ENCODE results near the gene PRKCZ.
"Not testable (repeated sequence)": the region's sequence is repeated elsewhere in the genome, so short reads cannot be mapped to it uniquely, and the experiment has no call there.

Gene PRKCZ

DNA sequence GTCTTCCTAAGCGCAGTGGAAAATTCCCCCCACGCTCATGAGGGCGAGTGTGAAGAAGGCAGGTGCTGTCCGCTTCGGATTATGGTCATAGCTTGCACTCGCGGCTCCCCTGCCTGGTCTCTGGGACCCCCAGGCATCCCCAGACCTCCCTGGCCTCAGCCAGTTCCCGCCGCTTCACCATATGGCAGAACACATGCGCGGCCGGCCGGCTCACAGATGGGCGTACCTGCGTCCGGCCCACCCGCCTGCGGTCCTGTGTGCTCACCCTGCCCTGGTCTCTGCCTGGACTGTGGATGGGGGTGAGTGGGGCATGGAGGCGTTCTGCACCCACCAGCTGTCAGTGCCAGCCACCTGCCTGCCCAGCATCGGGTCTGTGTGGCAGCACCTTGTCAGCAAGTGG is 34.1 kb downstream of the PRKCZ start:
- no peak for DNase-seq (ENCODE audit: low read depth in 2 of 2)

DNA sequence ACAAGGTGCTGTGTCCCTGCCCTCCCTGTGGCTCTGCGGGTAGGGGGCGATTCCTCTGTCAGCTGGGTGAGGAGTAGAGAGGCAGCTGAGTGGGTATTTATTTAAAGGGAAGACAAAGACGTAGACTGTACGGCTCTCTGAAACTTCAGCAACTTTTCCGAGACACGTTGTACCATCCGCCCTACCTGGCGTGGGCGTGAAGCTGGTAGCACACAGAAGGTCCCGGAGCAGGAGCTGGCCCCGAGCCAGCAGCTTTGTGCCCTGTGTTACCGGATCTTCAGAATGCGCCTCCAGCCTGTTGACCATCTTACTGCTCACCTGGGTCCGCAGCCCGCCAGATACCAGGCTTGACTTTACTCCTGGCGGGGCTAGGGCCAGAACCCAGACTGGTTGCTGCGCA is 34.9 kb downstream of the PRKCZ start:
- no peak for DNase-seq (ENCODE audit: low read depth in 2 of 2)

DNA sequence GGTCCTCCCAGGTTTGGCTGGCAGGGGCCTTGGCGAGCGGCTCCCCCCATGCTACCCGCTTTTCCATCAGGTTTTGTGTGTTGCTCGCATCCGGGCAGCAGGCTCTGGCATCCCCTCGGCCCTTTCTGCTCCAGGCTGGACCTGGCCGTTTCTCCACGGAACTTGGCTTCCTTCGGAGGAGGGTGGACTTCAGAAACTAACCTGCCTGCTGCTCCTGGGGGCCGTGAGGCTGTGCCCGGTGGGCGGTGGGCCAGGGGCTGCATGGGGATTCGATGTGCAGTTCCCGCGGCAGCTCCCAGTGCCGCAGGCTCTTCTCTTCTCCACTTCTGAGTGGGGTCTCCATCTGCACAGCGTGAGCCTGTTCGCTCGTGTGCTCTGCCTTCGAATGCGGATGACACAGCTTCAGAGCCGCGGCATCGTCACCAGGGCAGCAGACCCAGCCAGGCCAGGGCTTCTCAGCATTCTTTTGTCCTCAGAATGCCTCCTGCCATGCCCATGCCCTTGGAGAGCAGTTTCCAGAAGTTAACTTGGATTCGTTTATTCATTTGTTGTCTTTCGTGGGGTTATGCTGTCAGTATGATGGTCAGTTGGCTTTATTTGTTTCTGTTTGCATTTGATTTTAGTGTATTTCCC is 36.4 kb downstream of the PRKCZ start:
- no peak for DNase-seq (ENCODE audit: low read depth in 2 of 2)

DNA sequence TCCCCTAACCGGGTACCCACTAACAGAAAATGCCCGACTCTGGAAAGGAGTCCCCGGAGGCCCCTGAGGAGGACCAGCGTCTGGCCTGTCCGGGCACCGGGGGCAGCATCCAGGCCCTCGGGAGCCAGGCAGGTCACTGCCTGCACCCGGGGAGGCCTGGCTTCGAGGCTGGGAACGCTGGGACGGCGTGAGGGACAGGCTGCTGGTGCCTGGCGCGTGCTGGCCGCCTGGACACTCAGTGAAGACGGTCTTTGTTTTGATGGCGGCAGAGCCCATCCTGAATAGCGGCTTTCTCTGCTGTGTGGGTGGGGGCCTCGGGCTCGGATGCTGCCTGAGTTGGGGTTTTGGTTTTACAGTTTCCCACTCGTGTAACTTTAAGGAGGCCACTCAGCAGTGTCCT is 37.6 kb downstream of the PRKCZ start:
- DNase-seq (ENCODE audit: low read depth in 2 of 2) = no peak

DNA sequence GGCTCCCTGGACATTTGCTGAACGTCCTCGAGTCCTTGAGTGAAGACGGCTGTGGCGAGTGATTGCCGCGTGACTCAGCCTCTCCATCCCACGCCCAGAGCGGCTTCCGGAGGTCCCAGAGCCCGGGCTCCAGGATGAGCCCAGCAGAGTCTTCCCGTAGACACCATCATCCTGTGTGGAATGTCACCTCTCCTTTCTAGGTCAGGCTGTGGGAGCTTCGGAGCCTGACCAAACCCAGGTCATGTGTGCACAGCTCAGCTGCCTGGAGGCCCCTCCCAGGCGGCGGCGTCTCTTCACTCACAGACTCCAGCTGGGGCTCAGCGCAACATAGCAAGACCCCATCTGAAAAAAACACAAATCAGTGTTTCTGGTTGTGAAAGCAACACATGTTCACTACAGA is 38.2 kb downstream of the PRKCZ start:
- DNase-seq (ENCODE audit: low read depth in 2 of 2) = no peak

DNA sequence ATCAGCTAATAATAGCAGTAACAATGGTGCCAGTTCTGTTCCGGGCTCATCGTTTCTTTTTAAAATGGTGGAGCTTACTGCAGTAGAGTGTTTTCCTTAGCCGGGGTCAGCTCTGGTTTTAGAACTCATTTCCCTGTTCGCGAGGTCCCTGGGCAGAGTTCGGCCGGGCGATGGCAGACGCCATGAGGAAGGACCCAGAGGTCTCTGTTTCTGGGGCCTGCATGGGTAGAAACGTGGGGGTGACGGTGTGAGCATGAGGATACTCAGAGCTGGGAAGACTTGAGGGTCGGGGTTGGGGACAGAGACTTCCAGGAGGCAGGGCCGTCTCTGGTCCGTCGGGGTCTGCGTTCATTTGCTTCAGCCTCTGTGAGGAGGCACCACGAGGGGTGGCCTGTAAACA is 38.8 kb downstream of the PRKCZ start:
- DNase-seq (ENCODE audit: low read depth in 2 of 2) = no peak

DNA sequence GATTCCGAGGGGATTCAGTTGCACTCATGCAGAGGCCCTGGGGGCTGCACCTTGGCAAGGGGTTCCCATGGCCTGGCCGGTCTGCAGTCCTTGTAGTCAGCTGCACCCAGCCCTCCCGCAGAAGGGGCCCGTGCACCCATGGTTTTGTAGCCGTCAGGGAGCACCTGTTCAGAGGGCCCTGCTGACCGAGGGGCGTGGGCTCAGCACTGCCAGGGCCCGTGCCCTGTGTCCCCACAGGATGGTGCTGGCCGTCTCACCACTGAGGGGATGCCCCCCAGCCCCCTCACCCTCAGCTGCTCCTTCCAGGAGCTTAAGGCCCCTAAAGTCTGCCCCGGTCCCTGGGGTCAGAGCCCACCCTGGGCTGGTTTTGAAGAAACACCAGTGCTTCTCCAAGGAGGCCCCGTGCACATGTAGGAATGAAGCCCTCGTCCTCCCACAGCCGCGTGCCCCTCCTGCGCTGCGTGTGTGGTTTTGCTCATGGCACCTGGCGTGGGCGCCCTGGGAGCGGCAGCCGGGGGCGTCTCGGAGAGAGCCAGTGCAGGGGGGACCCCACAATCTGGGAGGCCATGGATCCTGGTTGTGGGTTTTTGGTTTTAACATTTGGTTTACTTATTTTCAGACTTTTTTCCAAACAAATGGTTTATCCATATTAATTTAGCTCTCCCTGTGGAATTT is 40.1 kb downstream of the PRKCZ start:
- no peak for DNase-seq (ENCODE audit: low read depth in 2 of 2)

DNA sequence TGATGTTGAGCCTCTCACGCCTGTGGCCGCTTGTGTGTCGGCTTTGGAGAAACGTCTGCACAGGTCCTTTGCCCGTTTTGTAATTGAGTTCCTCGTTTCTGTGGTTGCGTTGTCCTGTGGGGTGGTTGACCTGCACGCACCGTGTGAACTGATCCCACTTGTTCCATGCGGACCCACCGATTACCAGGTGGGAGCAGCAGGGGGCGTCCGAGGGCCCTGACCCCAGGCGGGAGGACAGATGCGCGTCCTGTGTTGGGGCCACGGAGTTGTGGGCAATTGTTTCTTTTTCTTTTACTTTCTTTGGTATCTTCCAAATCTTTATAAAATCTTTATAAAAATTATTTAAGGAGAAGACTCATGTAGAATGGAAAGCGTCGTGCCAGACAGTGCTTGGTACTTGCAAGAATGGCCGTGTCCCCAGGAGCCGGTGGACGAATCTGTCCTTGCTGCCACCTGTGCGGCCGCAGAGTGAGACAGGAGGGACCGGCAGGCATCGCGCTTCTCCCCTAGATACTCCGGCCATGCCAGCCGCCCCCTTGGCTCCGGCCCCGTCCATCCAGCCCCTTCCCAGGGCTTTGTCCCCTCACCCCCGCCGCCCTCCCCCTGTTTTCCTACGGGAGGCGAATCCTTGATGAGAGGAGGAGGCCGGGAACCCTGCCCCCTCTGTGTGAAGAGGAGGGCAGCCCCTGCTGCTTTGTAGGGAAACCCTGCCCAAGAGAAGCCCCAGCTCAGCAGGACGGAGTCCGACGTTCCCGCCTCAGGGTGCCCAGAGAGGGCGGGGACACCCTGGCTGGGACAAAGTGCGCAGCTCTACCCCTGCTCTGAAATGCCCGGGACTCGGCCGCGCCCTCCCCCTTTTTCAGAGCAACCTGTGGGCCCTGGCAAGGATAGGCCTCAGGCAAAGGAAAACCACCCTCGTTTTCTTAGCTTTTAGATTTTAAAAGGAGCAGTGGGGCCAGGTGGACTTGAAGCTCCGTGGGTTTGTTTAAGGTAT is 41.7 kb downstream of the PRKCZ start:
- peak in 1 of 2 donors; percentile 9 for DNase-seq (ENCODE audit: low read depth in 2 of 2)

DNA sequence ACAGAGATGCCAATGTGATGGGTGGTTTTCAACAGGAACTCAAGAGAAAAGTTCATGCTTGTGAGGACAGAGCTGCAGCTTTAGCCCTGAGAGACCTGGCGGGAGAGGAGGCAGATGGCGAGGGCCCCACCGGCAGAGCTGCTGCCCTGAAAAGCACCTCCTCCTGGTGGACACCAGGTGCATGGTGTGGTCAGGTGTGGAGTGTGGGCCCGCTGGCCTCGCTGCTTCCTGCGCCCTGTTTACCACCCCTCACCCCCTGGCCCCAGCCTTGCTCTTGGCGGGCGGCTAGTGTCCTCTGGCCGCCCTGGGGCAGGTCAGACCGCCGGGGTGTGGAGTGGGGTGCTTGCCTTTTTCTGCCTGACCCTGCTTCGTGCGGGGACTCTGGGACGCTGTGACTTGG is 42.8 kb downstream of the PRKCZ start:
- DNase-seq (ENCODE audit: low read depth in 2 of 2) = no peak

DNA sequence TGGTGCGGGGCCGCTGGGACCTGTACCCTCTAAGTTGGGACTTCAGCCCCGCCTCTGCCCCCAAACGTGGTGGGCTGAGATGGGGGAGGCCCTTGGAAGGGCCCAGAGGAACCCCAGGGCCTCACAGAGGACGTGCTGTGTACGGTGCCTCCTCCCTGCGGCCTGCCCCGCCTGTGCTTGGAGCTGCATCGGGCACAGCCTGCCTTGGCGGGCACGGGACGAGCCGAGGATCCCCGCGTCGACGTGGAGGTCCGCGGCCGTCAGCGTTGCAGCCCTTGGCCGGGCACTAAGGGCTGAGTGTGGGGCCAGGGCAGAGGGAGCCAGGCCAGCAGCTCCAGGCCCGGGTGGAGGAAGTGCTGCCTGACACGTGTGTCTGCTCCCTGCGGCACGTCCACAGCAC is 43.4 kb downstream of the PRKCZ start:
- no peak for DNase-seq (ENCODE audit: low read depth in 2 of 2)

DNA sequence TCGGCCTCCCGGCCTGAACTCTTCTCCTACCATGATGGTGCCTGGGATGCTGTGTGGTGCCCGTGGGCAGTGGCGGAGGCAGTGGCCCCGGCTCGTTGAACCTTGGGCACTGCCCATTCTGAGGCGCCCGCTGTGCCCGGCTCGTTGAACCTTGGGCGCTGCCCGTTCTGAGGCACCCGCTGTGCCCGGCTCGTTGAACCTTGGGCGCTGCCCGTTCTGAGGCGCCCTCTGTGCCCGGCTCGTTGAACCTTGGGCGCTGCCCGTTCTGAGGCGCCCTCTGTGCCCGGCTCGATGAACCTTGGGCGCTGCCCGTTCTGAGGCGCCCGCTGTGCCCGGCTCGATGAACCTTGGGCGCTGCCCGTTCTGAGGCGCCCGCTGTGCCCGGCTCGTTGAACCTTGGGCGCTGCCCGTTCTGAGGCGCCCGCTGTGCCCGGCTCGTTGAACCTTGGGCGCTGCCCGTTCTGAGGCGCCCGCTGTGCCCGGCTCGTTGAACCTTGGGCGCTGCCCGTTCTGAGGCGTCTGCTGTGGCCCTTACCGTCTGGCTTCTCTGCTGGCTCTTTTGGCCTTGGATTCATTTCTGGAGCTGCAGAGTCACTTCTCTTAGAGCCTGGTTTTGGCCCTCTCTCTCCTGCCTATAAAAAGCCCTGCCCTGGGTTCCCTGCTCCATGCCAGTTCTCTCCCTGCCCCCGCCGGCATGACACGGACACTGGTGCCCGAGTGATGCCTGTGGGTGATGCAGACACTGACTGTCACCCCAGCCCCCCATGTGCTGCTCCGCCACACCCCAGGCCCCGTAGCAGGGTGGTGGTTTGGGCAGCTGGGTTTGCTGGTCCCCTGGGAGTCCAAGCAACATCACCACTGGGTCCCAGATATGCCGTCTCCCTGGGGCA is 44.3 kb downstream of the PRKCZ start:
- not testable (repeated sequence) for DNase-seq (ENCODE audit: low read depth in 2 of 2)

DNA sequence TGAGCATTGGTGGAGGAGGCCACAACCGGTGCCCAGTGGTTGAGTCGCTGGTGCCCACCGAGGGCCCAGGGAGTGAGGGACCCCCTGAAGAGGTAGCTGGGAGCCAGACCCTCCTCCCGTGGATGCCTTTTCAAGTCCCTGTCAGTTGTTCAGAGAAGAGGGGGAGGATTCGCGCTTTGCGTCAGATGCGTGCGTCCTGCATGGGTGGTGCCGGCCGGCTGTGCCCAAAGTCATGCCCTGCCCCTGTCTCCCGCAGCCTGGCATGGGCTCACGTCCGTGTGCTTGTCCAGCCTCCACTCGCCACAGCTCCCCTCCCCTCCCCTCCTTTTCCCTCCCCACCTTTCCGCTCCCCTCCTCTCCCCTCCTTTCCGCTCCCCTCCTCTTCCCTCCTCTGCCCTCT is 45.2 kb downstream of the PRKCZ start:
- DNase-seq (ENCODE audit: low read depth in 2 of 2) = no peak

DNA sequence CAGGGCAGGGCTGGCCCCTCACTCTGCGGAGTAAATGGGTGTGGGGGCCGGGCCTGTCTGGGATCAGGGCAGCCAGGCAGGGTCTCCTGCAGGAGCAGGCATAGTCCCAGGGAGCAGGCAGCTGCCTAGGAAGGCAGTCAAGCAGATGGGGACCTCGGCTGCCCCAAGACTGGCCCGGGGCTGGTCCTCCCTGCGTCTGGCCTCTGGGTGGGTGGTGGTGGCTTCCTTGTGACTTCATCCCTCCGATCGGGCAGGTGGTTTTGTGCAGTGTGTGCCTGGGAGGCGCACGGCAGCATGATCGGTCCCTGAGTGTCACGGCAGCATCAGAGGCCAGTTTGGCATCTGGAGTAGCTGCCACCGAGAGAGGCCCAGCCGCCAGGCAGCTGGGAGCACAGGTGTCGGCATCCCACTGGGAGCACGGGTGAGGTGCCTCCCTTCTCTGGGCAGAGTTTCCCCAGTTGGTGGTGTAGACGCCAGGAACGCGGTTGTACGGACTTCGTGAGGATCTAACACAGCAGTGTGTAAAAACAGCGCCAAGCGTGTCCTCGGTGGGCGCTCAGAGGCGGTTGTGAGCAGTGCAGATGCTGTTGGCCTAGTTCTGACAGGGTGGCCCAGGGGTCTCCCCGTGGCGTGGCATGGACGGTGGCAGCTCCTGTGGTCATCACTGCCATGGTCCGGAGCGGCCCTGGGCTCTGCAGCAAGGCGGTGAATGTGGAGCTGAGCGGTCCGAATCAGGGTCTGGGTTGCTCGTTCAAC is 45.9 kb downstream of the PRKCZ start:
- no peak for DNase-seq (ENCODE audit: low read depth in 2 of 2)

DNA sequence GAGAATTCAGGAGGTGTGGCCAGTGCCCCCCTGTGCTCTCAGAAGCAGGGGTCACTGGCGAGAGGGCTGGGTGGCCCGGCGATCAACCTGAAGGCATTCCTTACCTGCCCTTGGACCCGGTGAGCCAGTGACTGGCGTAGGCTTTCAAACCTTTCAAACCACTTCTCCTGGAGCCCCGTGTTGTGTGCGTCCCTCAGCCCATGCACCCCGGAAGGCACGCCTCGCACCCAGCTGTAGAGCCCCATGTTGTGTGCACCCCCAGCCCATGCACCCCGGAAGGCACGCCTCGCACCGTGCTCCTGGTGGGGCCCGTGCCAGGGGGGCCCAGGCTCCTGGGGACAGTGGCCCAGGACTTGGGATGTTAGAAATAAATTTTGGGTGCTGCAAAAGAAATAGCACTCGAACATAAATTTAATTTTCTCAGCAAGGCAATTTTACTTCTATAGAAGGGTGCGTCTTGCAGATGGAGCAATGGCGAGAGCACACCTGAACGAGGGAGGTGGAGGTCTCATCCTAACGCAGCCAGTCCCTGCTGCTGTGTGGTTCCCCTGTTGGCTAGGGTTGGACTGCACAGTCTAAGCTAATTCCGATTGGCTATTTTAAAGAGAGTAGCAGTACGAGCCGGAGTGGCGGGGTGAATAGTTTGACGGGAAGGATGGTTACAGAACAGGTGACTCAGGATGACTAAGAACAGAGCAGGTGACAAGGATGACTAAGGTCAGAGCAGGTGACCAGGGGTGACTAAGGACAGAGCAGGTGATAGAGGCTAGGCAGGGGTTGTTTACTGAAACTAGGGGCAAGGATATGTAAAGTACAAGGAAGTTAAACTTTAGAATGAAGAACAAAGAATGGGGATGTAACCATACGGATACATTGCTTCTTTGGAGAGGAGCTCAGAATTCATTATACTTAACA is 47.4 kb downstream of the PRKCZ start:
- DNase-seq (ENCODE audit: low read depth in 2 of 2) = no peak

DNA sequence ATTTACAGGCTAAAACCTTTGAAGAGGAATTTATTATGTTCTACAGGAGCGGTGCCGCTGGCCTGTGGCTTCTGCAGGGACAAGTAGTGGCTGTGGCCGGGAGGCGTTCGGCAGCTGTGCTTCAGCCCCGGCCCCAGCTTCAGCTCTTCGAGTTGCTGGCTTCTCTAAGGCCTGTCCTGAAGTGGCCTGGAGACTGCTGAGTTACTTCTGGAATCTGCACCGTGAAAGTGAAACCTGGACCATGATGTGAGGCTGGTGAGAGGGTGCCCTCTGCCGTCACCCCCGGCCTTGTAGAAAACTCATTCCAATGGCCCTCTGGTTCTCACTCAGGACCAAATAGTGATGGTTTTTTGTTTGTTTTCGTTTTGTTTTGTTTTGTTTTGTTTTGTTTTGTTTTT is 48.1 kb downstream of the PRKCZ start:
- no peak for DNase-seq (ENCODE audit: low read depth in 2 of 2)

DNA sequence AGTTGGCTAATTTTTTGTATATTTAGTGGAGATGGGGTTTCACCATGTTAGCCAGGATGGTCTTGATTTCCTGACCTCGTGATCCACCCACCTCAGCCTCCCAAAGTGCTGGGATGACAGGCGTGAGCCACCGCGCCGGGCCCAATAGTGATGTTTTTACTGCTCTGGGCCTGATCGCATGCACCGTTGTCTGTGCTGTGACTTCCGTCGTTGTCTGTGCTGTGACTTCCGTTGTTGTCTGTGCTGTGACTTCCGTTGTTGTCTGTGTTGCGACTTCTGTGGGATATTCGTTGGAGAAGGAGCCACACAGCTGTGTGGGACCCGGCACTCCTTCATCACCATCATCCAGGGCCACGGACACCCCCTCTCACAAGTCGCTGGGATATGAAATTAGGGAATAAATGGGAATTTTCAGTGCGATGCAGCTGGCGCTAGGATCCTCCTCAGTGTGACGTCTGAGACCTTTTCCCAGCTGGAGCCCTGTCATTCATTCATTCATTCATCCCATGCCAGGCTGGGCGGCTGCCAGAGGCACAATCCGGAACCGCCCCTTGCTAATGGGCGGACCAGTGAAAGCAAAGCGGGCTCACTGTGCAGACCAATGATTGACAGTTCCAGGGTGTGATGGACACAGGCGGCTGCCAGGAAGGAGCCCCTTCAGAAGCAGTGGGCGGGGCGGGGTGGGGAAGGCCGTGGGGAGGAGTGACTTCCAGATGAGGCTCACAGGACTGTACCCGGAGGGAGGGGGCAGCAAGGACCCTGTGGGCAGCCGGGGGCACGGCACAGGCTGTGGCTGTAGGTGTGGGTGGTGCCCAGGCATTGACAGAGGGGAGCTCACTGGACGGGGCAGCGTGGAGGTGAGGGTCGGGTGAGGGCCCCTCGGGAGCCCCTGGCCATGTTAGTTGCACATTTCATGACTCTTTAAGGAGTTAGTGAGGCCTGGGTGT is 48.9 kb downstream of the PRKCZ start:
- DNase-seq (ENCODE audit: low read depth in 2 of 2) = no peak

DNA sequence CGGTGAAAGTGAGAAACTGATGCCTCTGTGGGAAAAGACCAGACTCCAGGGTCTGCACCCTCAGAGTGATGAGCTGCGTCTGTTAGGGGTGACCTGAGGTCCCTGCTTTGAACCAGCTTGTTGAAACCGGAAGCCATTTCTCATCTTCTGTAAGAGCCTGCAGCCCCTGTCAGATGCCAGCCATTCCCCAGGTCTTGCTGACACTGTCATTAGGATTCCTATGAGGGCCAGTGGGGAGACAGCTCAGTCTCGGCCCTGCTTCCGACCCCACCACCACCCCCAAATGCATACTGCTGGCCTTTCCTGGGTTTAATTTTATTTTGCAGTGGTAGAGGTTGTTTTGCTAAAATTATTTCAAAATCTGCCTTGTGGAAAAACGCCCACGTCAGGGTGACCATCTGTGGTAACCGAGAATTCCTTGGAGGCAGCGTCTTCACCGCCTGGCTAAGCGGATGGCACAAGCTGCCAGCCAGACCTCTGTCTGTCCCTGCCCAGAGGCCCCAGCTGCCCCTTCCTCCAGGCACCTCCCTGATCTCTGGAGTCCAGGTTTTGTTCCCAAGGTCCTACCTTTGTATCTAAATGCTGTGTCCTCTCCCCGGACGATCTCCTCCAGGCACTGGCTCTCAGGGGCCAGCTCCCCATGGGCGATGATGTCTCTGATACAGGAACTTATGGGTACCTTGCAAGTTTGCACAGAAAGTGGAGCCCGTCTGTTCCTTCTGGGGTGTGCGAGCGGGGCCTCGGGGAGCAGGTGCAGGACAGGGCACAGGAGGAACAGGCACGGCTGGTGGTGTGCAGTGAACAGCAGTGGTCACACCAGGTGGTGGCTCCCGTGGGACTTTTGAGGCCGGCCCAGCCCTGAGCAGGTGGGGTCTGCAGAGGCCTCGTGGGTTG is 49.9 kb downstream of the PRKCZ start:
- no peak for DNase-seq (ENCODE audit: low read depth in 2 of 2)

DNA sequence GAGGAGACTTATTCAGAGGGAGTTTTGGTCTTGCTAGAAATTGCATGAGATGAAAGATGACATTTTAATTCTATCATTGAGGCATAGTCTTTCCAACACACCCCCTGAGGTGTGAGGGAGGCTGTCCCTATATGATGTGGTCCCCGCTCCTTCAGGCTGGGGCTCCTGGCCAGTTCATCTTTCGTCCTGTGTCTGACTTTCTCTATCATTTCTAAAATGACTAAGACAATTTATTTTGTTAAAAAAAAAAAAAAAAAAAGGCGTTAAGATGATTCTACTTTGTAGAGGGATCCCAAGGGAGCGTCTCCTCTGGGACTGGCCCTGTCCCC is 50.5 kb downstream of the PRKCZ start:
- DNase-seq (ENCODE audit: low read depth in 2 of 2) = no peak

All from activated CD8-positive, alpha-beta memory T cell treated with anti-CD3 and anti-CD28 coated beads for 4 hours (primary cell).